ENCODE measurements around the gene DOK3. TPM values are rescaled to one million over a fixed set of nuclear protein-coding genes. Genes with fewer than 3 reads are reported as not detected.

Gene DOK3
- polyA plus RNA-seq, 3 donors, result 3.3 to 4.3 (median 3.8) TPM

DNA sequence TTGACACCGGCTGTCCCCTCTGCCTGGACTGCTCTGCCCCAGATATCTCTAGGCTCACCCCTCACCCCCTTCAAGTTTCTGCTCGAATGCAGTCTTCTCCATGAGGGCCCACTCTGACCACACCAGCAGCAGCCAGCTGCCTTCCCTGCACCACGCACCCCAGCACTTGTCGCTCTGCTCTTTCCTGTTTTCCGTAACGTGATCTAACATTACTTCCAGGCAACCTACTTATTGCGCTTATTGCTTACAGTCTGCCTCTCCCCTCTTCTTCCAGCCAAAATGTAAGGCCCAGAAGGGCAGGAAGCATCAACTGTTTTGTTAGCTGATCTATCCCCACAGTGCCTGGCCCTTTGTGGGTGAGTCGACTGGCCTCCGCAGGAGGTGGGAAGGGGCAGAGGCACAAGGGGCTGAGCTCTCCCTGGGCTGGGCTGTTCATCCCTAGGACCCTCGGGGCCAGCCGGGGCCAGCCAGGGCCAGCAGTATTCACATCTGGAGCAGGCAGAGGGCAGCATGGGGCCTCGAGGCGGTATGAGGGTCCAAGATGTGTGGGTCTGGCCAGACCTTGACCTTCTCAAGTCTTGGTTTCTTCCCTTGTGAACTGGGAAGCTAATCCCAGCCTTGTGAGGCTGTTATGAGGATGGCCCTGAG is 24.6 kb downstream of the DOK3 start:
- DNase-seq (ENCODE audit: low read depth in 3 of 3, low spot score in 2 of 3), result no peak

DNA sequence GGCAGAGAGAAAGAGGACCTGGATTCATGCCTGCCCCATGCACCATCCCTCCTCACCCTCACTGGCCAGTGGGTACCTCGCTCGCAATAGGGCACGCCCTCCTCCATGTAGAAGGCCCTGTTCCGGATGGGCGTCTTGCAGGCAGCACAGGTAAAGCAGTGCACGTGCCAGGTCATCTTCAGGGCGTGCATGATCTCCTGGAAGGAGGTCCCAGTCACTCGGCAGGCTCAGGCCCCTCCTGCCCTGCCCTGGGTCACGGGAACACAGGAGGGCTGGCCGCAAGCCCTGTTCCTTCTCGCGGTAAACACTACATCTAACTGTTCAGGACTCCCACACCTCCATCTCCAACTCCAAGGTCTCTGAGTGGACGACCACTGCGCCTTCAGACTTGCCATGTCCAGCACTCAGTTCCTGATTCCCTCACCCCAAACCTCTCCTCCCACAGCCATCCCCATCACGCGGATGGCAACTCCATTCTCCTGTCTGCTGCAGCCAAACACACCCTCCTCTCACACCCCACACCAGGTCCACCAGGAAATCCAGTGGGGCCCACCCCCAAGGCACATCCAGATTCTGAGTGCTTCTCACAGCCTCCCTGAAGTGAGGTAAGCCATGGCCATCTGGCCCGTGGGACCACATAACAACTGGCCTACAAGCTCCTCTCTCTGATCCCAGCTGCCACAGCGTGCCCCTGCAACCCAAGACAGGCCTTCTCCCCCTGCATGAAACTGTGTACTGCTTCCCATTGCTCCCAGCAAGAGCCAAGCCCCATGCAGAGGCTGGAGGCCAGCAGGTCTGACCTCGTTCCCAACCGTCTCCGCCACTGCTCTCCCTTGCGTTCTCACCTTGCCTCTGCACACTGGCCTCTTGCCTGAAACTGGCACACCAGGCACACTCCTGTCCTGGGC is 25.4 kb downstream of the DOK3 start:
- no peak for DNase-seq (ENCODE audit: low read depth in 3 of 3, low spot score in 2 of 3)

DNA sequence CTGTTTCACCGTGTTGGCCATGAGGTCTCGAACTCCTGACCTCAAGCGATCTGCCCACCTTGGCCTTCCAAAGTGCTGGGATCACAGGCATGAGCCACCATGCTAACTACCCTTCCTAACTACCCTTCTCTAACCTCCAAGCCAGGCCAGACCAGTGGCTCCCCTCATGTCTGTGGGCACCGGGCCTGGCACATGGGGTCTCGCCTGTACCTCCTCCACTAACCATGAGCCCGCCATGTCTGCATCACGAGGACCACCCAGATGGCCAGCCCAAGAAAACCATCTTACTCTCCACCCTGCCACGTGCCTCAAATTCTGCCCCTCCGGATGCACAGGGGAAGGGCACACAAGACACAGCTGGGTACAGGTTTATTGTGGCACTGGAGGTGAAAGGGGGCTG is 26.6 kb downstream of the DOK3 start:
- no peak for DNase-seq (ENCODE audit: low read depth in 3 of 3, low spot score in 2 of 3)

DNA sequence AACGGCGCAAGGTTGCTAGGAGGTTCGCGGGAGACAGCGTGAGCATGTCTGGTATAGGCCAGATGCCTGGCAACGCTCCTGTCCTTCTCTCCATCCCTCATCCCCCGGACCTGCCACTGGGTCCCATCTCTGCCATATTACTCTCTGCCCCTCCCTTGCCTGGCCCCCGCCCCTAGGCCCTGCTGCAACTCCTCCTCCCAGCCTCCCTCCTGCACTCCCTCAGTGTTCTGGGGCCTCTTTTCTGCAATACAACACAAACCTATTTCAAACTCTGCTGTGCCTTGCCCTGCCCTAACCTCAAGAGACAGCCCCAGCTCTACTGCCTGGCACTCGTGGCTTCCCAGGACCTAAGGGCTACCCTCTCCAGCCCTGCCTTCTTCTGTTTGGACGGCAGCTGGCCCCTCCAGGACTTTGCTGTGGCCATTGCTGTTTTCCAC is 27.2 kb downstream of the DOK3 start:
- no peak for DNase-seq (ENCODE audit: low read depth in 3 of 3, low spot score in 2 of 3)

DNA sequence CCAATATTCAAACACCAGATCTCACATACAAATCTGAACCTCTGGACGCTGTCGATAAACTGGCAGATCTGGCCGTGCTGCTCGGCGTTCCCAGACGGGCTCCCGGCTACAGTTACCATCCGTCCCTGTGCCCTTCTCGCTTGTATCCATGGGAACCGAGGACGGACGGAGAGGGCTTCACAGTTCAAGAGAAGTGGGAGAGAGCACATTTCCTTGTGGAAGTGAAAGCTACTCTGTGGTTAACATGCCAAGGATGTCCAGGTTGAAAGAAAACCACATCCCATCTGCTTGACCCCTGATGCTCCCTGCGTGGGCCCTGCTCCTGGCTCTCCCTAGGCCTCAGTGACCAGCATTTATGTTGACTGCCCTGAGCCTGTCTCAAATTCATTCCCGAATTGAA is 29.9 kb downstream of the DOK3 start:
- no peak for DNase-seq (ENCODE audit: low read depth in 3 of 3, low spot score in 2 of 3)

DNA sequence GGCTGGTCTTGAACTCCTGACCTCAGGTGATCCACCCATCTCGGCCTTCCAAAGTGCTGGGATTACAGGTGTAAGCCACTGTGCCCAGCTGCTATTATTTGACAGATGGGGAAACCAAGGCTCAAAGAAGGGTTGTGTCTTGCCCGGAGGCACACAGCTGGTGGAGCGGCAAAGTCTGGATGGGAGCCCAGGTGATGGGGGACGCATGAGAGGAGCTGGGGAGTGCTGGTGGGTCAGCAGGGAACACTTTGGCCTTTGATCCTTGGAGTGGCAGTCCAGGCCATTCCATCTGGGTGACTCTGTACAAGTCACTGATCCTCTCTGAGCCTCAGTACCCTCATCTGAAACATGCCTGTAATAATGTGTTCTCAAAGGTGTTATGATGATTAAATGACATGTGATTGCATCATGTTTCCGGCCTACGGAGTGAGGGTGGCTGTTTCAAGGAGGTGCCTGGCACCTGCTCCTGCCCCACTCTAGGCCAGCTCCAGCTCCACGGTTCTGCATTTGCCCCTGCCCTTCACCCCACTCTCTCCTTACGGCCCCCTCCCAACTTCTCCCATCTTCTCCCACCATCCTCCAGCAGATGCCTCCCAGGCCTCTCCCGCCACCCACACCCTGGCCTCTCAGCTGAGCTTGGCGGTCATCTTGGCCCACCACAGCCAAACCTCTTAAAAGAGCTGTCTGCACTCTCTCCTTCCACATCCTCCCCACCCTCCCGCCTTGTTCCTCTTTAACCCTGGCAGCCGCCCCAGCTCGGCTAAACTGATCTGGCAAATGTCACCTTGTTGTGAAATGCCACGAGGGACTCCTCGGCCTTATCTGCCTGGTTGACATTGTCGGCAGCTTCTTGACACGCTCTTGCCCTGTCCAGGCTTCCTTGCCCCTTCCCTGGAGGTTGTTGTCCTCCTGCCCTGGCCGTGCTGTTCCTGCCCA is 30.6 kb downstream of the DOK3 start:
- DNase-seq (ENCODE audit: low read depth in 3 of 3, low spot score in 2 of 3), result no peak

DNA sequence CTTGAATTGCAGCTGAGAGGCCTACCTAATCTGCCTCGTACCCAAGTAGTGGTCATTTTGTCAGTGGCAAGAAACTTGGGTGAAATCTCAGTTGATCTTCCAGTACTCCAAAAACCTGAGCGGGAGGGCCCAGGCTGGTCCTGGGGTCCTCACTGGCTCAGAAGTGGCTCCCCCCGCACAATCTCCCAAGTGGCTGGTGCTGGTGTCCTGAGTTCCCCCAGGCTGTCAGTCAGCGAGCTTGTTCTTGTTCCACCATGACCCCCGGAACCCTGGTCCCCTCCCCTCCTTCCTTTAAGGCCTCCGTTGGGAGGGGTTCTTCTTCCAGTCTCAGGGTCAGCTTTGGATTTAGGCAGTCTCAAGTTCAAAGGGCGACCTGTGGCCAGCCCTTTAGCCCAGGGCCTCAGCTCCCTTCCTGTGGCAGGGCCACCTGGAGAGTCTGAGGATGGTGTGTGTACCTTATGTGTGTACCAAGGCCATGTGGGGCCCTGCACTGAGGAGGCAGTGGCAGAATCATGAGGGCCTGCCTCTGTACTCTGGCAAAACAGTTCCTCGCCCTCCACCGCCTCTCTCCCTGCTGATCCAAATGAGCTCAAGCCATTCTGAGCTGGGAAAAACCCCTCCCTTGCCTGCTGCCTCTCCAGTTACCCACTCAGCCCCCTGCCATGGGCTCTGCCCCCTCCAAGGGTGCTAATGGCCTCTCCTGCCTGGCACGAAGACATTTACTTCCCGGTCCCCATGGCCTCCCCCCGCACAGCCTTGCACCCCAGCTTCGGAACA is 31.7 kb downstream of the DOK3 start:
- DNase-seq (ENCODE audit: low read depth in 3 of 3, low spot score in 2 of 3), result no peak

DNA sequence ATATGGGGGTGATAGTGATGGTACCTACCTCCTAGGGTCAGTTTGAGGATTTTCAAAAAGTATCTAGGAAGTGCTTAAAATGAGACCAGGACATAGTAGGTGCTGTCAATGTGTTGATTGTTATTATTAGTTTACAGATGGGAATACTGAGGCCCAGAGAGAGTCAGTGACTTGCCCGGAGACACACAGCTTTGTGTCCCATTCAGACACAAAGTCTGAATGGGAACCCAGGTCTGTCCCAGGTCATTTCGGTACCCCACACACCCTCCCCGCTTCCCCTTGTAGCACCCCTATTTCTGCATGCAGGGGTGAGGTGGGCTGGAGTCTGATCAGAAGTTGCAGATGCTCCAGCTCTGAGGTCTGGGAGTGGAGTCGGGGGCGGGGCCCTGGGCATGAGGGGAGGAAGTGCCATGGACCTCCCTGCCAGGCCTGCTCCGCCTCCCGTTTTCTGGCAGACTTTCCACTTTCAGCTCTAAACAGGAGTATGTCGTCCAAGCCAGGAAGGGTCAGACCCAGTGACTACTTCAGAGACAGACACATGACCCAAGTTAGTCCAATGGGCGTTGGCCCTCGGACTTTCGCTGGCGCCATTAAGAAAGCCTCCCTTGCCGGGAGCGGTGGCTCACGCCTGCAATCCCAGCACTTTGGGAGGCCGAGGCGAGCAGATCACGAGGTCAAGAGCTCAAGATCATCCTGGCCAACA is 32.9 kb downstream of the DOK3 start:
- no peak for DNase-seq (ENCODE audit: low read depth in 3 of 3, low spot score in 2 of 3)

DNA sequence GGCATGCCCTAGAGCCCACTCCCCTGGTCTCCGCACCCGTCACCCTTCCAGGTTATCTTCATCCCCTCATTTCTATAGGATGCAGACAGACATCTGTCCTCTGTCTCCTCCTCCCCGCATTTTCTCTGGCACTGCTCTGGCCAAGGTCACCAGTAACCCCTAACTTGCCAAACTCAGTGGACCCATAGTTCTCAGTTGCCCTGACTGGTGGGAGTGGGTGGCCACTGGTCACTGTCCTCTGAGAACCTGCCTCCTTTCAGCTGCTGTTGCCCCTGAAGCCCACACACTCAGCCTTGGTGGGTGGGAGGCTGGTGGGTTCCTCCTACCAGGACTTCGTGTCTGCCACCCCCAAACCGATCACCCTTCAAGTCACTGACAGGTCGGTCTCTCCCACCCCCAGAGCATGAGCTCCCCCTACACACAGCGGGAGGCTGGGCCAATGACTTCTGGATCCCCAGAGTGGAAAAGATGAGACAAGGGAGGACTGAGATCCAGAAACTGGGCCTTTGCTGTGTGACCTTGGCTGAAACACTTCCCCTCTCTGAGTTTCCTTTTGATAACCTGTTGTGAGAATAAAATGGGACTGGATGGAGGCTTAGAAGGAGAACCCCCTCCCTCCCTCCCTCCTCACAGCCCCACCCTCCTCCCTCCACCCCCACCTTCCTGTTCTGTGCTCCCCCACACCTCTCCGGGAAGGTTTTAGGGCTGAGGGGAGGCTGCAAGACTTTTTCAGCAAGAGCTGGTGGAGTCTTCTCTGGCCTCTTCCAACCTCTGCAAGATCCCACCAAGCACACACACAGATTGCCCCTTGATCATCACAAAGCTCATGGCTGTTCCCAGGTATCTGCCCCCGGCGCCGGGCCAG is 33.8 kb downstream of the DOK3 start:
- DNase-seq (ENCODE audit: low read depth in 3 of 3, low spot score in 2 of 3), result no peak

DNA sequence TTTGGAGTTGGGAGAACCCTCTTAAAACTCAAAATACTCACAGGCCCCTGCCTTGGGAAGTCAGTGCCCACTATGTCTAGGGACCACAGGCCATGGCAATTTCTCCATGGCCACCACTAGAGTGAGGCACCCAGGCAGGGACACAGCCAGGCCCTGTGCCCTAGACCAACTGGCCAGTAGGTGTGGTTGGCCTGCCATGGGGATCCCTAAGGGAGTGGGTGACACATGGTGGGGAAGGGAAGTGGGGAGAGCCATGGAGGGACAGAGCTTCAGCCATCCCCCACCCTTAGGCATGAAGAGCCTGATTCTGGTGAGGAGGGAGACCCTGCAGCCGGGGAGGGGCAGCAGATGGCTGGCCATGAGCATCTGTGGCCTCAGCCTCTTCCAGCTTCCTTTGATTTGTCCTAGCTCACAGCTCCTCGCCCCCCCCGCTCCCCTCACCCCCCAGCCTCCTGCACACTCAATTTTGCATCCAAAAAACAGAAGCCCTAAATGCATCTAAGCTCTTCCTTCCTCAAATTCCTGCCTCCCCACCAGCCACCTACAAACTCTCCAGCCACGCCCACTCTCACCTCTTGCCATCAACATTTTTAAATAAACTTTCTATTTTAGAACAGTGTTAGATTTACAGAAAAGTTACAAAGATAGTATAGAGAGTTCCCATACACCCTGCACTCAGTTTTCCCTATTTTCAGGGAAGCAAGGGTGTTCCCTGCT is 34.6 kb downstream of the DOK3 start:
- DNase-seq (ENCODE audit: low read depth in 3 of 3, low spot score in 2 of 3), result no peak

DNA sequence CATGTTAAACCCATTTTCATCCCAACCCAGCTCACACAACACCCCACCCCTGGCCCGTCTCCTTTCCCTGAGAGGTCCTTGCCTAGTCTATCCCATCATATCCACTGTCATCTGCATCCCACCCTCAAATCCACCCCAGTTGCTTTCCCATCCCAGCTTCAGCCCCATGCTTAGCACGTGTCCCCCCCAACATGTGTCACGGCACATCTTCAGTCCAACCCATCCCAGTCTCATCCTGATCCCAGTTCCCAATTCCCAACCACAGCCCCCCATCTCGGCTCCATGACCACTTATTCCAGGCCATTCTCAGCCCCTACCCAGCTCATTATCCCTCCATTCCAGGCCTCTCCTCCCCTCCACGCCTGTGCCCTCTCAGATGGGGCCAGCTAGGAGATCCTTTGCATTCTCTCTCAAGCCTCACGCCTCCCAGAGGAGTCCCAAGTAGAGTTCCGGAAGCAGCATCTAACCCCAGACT is 35.6 kb downstream of the DOK3 start:
- DNase-seq (ENCODE audit: low read depth in 3 of 3, low spot score in 2 of 3), result no peak

DNA sequence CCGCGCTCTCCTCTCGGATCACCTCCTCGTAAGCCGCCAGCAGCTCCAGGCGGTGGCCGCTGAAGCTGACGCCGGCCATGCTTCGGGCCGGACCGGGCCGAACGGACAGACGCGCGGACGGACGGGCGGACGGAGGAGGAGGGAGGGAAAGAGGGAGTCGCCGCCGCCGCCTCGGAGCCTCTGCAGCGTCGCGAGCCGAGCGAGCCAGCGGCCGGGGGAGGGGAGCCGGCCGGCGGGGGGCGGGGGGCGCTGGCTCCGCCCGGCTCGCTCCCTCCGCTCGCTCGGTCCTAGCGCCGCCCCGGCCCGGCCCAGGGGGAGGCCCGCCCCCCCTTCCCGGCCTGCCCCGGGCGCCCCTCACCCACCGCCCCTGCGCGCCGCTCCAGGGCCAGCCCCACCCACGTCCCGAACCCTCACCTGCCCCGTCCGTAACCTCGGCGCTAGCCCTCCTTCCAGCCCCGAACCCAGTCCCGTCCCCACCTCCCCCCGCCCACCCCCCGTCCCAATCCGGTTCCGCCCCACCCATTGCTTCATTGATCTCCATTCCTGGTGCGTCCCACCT is 36.1 kb downstream of the DOK3 start, which contains the start of gene DBN1:
TSS of gene DBN1 (minus strand) at position 192 of the 559 bp plus-strand sequence. CDS start at position 79, 113 bp downstream.
- DNase-seq (ENCODE audit: low read depth in 3 of 3, low spot score in 2 of 3), result no peak

DNA sequence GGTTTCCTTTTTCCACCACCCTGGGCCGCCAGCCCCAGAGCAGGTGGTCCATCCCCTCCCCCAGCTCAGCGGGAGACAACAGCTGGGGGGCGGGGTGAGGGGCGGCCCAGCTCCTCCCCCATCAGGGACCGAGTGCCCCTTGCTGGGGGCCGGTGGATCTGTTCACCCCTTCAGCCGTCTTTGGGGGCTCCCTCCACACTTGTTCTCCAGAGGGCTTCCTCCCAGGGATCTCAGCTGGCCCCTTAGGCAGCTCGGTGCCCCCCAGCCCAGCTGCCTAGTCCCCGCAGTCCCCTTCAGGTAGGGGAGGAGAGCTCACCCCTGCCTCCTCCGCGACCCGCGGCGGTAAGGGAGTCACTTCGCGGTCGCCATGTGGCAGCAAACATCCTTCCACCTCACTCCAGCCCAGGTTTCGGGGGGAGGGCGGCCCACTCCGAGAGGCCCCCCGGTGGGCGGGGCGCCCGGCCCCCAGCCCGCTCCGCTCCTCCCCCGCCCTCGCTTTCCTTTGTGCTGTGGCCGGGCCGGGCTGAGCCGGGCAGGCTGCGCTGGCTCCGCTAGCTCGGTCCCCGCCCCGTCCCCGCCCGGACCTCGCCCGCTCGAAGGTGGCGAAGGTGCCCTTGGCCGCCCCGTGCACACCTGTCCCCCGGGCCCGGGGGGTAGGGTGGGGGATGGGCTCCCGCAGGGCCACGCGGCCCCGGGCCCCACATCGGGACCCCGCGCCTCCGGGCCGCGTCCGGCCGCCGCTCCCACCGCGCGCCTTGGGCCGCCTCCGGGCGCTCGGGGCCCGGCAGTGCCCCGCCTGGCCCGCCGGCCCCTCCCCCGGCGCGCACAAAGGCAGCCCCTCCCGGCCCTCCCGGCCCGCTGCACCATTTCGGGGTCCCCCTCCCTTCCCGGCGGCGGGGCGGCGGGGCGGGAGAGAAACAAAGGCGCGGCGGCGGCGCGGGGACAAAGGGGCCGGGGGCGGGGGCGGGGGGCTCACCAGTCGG is 36.9 kb downstream of the DOK3 start:
- no peak for DNase-seq (ENCODE audit: low read depth in 3 of 3, low spot score in 2 of 3)

DNA sequence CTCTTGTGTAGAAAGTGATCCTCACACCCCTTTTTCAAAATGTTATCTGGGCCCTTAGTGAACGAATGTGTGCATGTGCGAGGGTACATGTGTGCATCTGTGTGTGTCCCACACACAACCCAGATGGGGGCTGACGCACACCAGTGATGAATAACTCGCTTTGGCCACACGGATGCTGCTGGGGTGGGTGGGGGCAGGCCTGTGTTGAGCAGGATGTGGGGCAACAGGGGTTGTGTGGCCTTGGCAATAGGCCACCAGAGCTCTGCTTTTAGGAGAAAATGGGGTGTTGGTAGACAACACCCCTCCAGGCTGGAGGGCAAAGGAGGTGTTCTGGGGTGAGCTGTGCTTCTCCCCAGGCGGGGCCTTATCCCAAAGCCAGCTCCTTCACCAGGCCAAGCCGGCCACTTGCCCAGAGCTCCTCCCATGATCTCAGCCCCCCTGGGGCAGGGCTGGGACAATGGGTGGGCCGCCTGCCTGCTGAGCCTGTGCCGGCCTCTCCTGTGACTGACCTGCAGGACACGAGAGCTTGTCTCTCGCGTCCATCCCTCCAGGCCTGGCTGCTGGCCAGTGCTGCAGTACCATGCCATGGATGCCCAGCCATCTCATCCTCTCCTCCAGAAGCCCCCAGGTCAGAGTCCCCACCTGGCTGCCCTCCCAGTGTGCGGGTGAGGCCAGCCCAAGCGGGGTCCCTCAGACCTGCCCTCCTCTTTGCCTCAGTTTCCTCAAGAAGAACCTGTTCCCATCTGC is 37.8 kb downstream of the DOK3 start:
- no peak for DNase-seq (ENCODE audit: low read depth in 3 of 3, low spot score in 2 of 3)

DNA sequence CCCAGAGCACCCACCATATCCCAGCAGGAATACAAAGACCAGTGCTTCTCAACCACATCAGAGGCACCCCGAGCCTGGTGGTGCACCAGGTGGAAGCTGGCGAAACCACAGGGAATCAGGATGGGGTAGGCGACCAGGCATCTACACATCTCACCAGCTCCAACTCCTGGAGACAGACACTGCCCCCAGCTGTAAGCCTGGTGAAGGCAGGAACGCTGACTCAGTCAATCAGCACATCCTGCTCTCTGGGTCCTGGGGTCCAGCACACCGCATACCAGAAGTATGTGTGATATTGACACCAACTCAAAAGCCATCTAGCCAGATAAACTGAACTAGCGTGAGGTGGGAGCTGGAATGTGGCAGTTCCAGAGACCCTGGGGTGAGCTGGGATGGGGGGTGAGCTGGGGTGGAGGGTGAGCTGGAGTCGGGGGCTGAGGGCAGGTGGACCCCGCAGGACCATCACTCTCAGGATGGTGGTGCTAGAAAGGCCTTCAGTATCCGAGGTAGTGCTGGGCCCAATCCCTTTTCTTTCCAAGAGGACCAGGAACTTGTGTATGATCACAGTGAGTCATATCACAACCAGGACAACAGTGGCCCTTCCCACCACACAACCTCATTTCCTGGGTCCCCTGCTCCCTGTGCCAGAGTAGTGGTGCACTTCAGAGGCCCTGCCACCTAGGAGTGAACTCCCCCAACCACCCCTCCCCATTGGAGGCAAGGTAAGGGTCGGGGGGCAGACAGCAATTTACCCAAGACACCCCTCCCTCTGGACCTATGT is 38.7 kb downstream of the DOK3 start:
- DNase-seq (ENCODE audit: low read depth in 3 of 3, low spot score in 2 of 3), result no peak

Data from right renal cortex interstitium (tissue), 3 donors.